Measurements from ENCODE around the gene PRR19.

- TF ChIP-seq CTCF (IDR thresholded peaks at IDR 0.05) (no peak), POLR2A (IDR thresholded peaks at IDR 0.05) (no peak)
Measured at GRCh38 chr19:42315024-42315423, 13.1 kb downstream of the PRR19 start.
